Stimulated activated CD8-positive, alpha-beta memory T cell treated with anti-CD3 and anti-CD28 coated beads, Interleukin-15, amount 100 ng/mL, for 4 hours (primary cell): ENCODE measurements around the gene PHF21A.

Experiments
- DNase-seq, 2 donors: peaks; one replicate each; pipeline ENCODE4 v3.0.0-alpha.2; 2020; ENCODE audit warnings: low read depth in 2 of 2

The PHF21A gene

GRCh38 chr11:45885274-45885920 lies 235.9 kb downstream of the PHF21A start, which contains the start of gene MAPK8IP1:
Gene MAPK8IP1, plus strand, starts transcription at chr11:45885651. Its CDS starts 170 bp downstream, at chr11:45885821.
- peak in 1 of 2 donors; percentile 24 for DNase-seq

GRCh38 chr11:45884596-45885185 lies 236.6 kb downstream of the PHF21A start:
- DNase-seq = no peak
